CD14-positive monocyte (primary cell): ENCODE measurements around the gene TRAM2. TPM values are rescaled to one million over a fixed set of nuclear protein-coding genes. Genes with fewer than 3 reads are reported as not detected.

Source experiments
- DNase-seq, 3 donors: peaks; one replicate each; pipeline ENCODE4 v3.0.0-alpha.2; 2011 to 2022
- H2AFZ ChIP-seq: 2 replicates; pipeline ENCODE4 v1.6.0; 2012; ENCODE audit warnings: mild to moderate bottlenecking, low read depth, low read length, inconsistent platforms; ENCODE audit not compliant: insufficient read depth, poor library complexity, severe bottlenecking
- H3K27ac ChIP-seq, 2 donors: 1 replicate in 1 of 2; 2 replicates in 1 of 2; pipeline ENCODE4 v1.5.1; 2012 to 2013; ENCODE audit warnings: low read length in 2 of 2, control low read depth in 1 of 2, inconsistent platforms in 1 of 2, low read depth in 1 of 2, mild to moderate bottlenecking in 1 of 2
- H3K27me3 ChIP-seq, 2 donors: one replicate each; pipeline versions ENCODE4 v1.6.0 to v1.6.1; 2011 to 2013; ENCODE audit warnings: low read length in 2 of 2; ENCODE audit not compliant: control insufficient read depth in 2 of 2, insufficient read depth in 2 of 2
- H3K36me3 ChIP-seq, 2 donors: replicated peaks in 1 of 2; 1 replicate in 1 of 2; 2 replicates in 1 of 2; pipeline versions ENCODE4 v1.5.1 to v1.6.1; 2012 to 2013; ENCODE audit warnings: low read length in 2 of 2, control low read depth in 1 of 2, inconsistent platforms in 1 of 2, mild to moderate bottlenecking in 1 of 2; ENCODE audit not compliant: insufficient read depth in 2 of 2, control insufficient read depth in 1 of 2
- H3K4me1 ChIP-seq, 2 donors: 1 replicate in 1 of 2; 2 replicates in 1 of 2; pipeline versions ENCODE4 v1.5.1 to v1.6.1; 2012 to 2013; ENCODE audit warnings: low read length in 2 of 2, control low read depth in 1 of 2, inconsistent platforms in 1 of 2, mild to moderate bottlenecking in 1 of 2, moderate library complexity in 1 of 2; ENCODE audit not compliant: insufficient read depth in 2 of 2, control insufficient read depth in 1 of 2
- H3K4me2 ChIP-seq: replicated peaks from 2 replicates; pipeline ENCODE3; 2012; ENCODE audit warnings: low read length, moderate library complexity, mild to moderate bottlenecking; ENCODE audit not compliant: poor library complexity, severe bottlenecking; ENCODE audit errors: extremely low read depth
- H3K4me3 ChIP-seq, 3 experiments: fragments of 200-600 bp in 1 of 3; sonication (generic) in 1 of 3; replicated peaks in 1 of 3; 1 replicate in 2 of 3; 2 replicates in 1 of 3; pipeline ENCODE4 v1.5.1; 2011 to 2013; ENCODE audit warnings: low read length in 3 of 3, mild to moderate bottlenecking in 3 of 3, control low read depth in 2 of 3, low read depth in 2 of 3, inconsistent platforms in 1 of 3, moderate library complexity in 1 of 3
- H3K79me2 ChIP-seq: 2 replicates; pipeline ENCODE4 v1.6.0; 2012; ENCODE audit warnings: mild to moderate bottlenecking, control low read depth, inconsistent platforms, low read length, moderate library complexity; ENCODE audit not compliant: insufficient read depth
- H3K9ac ChIP-seq: 2 replicates; pipeline ENCODE4 v1.6.0; 2017; ENCODE audit warnings: low read length, mild to moderate bottlenecking; ENCODE audit not compliant: insufficient read depth, poor library complexity, severe bottlenecking
- H3K9me3 ChIP-seq, 2 donors: replicated peaks in 1 of 2; 1 replicate in 1 of 2; 2 replicates in 1 of 2; pipeline versions ENCODE4 v1.5.1 to v1.6.1; 2012 to 2013; ENCODE audit warnings: low read length in 2 of 2, control low read depth in 1 of 2; ENCODE audit not compliant: control insufficient read depth in 1 of 2, insufficient read depth in 1 of 2
- H4K20me1 ChIP-seq: 2 replicates; pipeline ENCODE4 v1.6.0; 2012; ENCODE audit warnings: mild to moderate bottlenecking, low read length, control low read depth, moderate library complexity; ENCODE audit not compliant: insufficient read depth
- H3K27ac Mint-ChIP-seq, 7 donors: one replicate each; pipeline ENCODE4 v1.8.0; 2020; ENCODE audit warnings: mild to moderate bottlenecking in 7 of 7, mixed read lengths in 7 of 7, moderate library complexity in 6 of 7, inconsistent platforms in 2 of 7
- H3K27me3 Mint-ChIP-seq, 3 donors: one replicate each; pipeline ENCODE4 v1.8.0; 2021 to 2022; ENCODE audit warnings: low read depth in 3 of 3, mild to moderate bottlenecking in 3 of 3, mixed read lengths in 3 of 3, moderate library complexity in 3 of 3, inconsistent platforms in 1 of 3
- H3K36me3 Mint-ChIP-seq, 2 donors: one replicate each; pipeline ENCODE4 v1.8.0; 2020; ENCODE audit warnings: mixed read lengths in 2 of 2, inconsistent platforms in 1 of 2, mild to moderate bottlenecking in 1 of 2
- H3K4me1 Mint-ChIP-seq: one replicate; pipeline ENCODE4 v1.8.0; 2020; ENCODE audit warnings: mild to moderate bottlenecking, mixed read lengths
- H3K4me3 Mint-ChIP-seq, 2 donors: one replicate each; pipeline ENCODE4 v1.8.0; 2020; ENCODE audit warnings: mild to moderate bottlenecking in 2 of 2, mixed read lengths in 2 of 2, moderate library complexity in 1 of 2
- H3K9me3 Mint-ChIP-seq, 7 donors: one replicate each; pipeline ENCODE4 v1.8.0; 2020 to 2022; ENCODE audit warnings: mixed read lengths in 7 of 7, mild to moderate bottlenecking in 6 of 7, moderate library complexity in 6 of 7, inconsistent platforms in 2 of 7
- WGBS: methylation state at CpG from one replicate; pipeline ENCODE4 v1.1.5; 2013; ENCODE audit warnings: missing lambda C conversion rate; ENCODE audit not compliant: insufficient coverage; 5-methylcytosine and 5-hydroxymethylcytosine counted together
- intact Hi-C, 2 donors: fragments of 100-400 bp; cut with micrococcal nuclease; formaldehyde crosslinking; loops; one replicate each; pipeline versions ENCODE4 v1.15.0 to v1.15.1; 2023
- polyA plus RNA-seq, 3 donors: library from polyadenylated mRNA; depleted of rRNA in 1 of 3; unstranded in 2 of 3; stranded (reverse) in 1 of 3; fragments of 300-500 nt in 2 of 3; fragments of >200 nt in 1 of 3; fragmentation: Illumina TruSeq in 2 of 3; gene quantifications; 1 replicate in 2 of 3; 2 replicates in 1 of 3; pipeline ENCODE4 v1.2.3, GENCODE V29; 2012 to 2021
- TF ChIP-seq, protein P1 (sequence below): fragments of 200-600 bp; IDR thresholded peaks from one replicate; pipeline ENCODE4 v1.8.0; 2022; ENCODE audit warnings: antibody characterized with exemption, mild to moderate bottlenecking

Gene TRAM2
- polyA plus RNA-seq, 3 donors, result 4.7 to 11.7 (median 5.9) TPM

DNA sequence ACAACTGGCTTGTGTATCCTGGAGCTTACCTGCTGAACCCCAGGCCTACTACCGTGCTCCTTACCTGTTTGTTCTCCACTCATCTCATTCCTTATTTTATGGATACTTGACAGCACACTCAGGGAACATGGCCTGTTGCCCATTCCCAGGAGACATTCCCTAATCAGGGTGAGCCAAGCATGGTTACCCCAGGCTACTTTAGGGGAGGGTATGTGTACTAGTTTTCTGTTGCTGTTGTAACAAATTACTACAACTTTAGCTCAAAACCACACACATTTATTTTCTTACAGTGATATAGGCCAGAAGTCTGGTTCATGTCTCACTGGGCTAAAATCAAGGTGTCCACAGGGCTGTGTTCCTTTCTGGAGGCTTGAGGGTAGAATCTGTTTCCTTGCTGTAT is 15.0 kb upstream of the TRAM2 start:
- Mint-ChIP-seq H3K4me1 (peaks cover 53% of the 10 kb centered on the region), H3K9me3 (peaks cover 0 to 1% (median 0%) of the 10 kb centered on the region in 7 donors), H3K27ac (no peak overlapping the region), H3K4me3 (no peak overlapping the region), H3K36me3 (peaks cover 0 to 6% of the 10 kb centered on the region in 2 donors), H3K27me3 (peaks cover 0 to 3% (median 0%) of the 10 kb centered on the region in 3 donors)
- H3K27me3 ChIP-seq, result no peaks in the 10 kb centered on the region
- H3K9ac ChIP-seq, result no peak overlapping the region
- H3K4me3 ChIP-seq, result no peak overlapping the region
- no peak for DNase-seq
- H3K4me2 ChIP-seq, result no peak overlapping the region
- H3K27ac ChIP-seq, result no peak overlapping the region
- intact Hi-C loops, result no loop called here
- TF ChIP-seq, protein P1, sequence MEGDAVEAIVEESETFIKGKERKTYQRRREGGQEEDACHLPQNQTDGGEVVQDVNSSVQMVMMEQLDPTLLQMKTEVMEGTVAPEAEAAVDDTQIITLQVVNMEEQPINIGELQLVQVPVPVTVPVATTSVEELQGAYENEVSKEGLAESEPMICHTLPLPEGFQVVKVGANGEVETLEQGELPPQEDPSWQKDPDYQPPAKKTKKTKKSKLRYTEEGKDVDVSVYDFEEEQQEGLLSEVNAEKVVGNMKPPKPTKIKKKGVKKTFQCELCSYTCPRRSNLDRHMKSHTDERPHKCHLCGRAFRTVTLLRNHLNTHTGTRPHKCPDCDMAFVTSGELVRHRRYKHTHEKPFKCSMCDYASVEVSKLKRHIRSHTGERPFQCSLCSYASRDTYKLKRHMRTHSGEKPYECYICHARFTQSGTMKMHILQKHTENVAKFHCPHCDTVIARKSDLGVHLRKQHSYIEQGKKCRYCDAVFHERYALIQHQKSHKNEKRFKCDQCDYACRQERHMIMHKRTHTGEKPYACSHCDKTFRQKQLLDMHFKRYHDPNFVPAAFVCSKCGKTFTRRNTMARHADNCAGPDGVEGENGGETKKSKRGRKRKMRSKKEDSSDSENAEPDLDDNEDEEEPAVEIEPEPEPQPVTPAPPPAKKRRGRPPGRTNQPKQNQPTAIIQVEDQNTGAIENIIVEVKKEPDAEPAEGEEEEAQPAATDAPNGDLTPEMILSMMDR, result no peak
- H3K36me3 ChIP-seq, result no peaks in the 10 kb centered on the region
- no peaks in the 10 kb centered on the region for H3K79me2 ChIP-seq
- no peaks in the 10 kb centered on the region for H4K20me1 ChIP-seq
- H3K4me1 ChIP-seq, result peaks cover 44 to 46% of the 10 kb centered on the region in 2 donors
- no peaks in the 10 kb centered on the region for H3K9me3 ChIP-seq
- no peak overlapping the region for H2AFZ ChIP-seq
- 83% methylated on average over 1 of the region's 1 CpG for WGBS

DNA sequence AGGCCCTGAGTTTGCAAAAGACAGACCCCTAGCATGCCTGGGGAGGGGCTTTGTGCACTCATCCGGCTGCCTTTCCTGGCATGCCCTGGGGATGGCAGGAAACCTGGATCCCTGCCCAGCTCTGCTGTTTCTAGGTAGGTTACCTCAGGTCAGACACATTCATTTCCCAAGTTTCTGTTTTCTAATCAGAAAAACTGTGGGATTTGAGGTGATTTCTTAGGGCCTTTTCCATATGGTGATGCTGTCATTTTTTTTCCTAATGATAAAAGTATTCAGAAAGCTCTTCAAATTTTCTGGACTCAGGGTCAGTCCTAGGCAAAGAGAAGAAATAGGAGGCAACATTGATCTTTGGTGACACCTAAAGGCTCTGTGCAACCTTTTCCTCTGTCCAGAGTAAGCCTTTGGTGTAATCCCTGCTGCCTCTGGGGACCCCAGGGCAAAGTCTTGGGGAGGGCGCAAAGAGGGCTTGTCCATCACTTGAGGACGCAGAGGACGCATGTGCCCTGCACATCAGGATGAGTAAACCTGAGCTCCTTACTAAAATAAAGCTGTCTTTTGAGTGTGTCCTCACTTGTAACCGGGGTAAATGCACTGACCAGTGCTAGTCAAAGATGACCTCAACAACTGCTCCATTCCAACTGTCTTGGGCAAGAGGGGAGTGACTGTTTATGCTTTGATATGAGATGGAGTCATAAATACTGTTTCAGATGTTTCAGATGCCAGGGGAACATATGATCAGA is 13.5 kb upstream of the TRAM2 start:
- Mint-ChIP-seq H3K4me3 (no peak overlapping the region), H3K27ac (no peak overlapping the region), H3K4me1 (peaks cover 38% of the 10 kb centered on the region), H3K27me3 (peaks cover 0 to 3% (median 0%) of the 10 kb centered on the region in 3 donors), H3K9me3 (peaks cover 0 to 1% (median 0%) of the 10 kb centered on the region in 7 donors), H3K36me3 (peaks cover 0 to 6% of the 10 kb centered on the region in 2 donors)
- no peak overlapping the region for H2AFZ ChIP-seq
- TF ChIP-seq, protein P1, result no peak
- H3K27ac ChIP-seq, result no peak overlapping the region
- intact Hi-C loops, result no loop called here
- no peak overlapping the region for H3K4me2 ChIP-seq
- no peak for DNase-seq
- no peaks in the 10 kb centered on the region for H4K20me1 ChIP-seq
- 97% methylated on average over 4 of the region's 5 CpGs for WGBS
- H3K9ac ChIP-seq, result no peak overlapping the region
- no peaks in the 10 kb centered on the region for H3K9me3 ChIP-seq
- no peaks in the 10 kb centered on the region for H3K27me3 ChIP-seq
- no peaks in the 10 kb centered on the region for H3K36me3 ChIP-seq
- no peak overlapping the region for H3K4me3 ChIP-seq
- H3K4me1 ChIP-seq, result peaks cover 29 to 31% of the 10 kb centered on the region in 2 donors
- no peaks in the 10 kb centered on the region for H3K79me2 ChIP-seq
